ENCODE data around the gene PTPRG.
"Not testable (repeated sequence)": the region's sequence is repeated elsewhere in the genome, so short reads cannot be mapped to it uniquely, and the experiment has no call there.

PTPRG gene

DNA sequence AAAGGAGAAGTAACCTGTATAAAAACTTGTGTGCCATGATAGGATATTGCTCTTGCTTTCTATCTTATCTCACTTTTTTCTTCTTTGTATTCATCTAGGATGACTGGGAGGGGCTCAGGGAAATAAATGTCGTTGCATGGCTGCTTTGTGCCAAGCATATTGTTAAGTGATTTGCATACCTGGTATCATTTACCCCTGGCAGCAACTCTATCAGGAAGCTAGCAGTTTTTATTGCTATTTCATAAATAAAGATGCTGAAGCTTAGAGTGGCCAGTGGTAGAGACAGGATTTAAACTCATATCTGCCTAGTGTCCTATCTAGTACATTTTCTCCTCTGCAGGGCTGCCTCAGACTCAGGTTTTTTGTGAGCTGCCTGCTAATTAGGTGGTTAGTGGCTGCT is 253.3 kb downstream of the PTPRG start:
- H3K27ac ChIP-seq (ENCODE audit: low read depth, low read length) = no peak overlapping the region
- 75% methylated on average over 1 of the region's 1 CpG for WGBS
- H3K4me3 ChIP-seq (ENCODE audit: low read length) = no peak overlapping the region
- H3K9ac ChIP-seq (ENCODE audit: low read depth, low read length) = no peak overlapping the region
- no peaks in the 10 kb centered on the region for H3K9me3 ChIP-seq (ENCODE audit: insufficient read depth, low read depth, low read length)
- no peaks in the 10 kb centered on the region for H3K36me3 ChIP-seq (ENCODE audit: insufficient read depth, low read length)
- H3K27me3 ChIP-seq (ENCODE audit: insufficient read depth, low read length) = no peaks in the 10 kb centered on the region
- H3K4me1 ChIP-seq (ENCODE audit: insufficient read depth, low read length) = peaks cover 17% of the 10 kb centered on the region

DNA sequence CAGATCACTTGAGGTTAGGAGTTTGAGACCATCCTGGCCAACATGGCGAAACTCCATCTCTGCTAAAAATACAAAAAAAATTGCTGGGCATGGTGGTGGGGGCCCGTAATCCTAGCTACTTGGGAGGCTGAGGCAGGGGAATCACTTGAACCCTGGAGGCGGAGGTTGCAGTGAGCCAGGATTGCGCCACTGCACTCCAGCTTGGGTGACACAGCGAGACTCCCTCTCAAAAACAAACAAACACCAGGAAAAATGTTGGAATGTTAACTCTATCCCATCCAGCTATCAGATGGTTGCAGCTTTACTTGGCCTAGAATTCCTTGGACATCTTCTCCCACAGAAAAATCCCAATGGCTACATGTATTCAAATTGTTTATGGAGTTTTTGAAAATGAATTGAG is 254.9 kb downstream of the PTPRG start:
- not testable (repeated sequence) for H3K27me3 ChIP-seq (ENCODE audit: insufficient read depth, low read length); H3K9ac ChIP-seq (ENCODE audit: low read depth, low read length); H3K9me3 ChIP-seq (ENCODE audit: insufficient read depth, low read depth, low read length); H3K27ac ChIP-seq (ENCODE audit: low read depth, low read length); H3K36me3 ChIP-seq (ENCODE audit: insufficient read depth, low read length); H3K4me3 ChIP-seq (ENCODE audit: low read length)
- WGBS = 94% methylated on average over 5 of the region's 5 CpGs
- H3K4me1 ChIP-seq (ENCODE audit: insufficient read depth, low read length) = peaks cover 17% of the 10 kb centered on the region

DNA sequence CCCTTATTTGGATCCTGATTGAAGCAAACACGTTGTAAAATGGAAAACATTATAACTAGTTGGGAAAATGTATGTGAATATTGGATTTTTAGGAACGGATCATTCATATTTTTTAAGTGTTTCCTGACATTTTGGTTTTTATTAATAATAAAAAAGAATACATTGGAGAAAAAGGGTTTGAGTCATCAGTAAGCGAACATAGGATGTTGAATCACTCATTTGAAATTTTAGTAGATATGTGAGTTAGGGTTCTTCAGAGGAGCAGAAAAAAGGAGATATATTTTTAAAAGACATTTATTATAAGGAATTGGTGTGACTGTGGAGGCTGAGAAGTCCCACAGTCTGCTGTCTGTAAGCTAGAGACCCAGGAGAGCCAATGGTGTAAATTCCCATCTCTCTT is 258.5 kb downstream of the PTPRG start:
- Histone ChIP-seq H3K4me1 (ENCODE audit: insufficient read depth, low read length) (no peaks in the 10 kb centered on the region; the same call in 1 of the 2 replicates), H3K9ac (ENCODE audit: low read depth, low read length) (no peak overlapping the region), H3K27ac (ENCODE audit: low read depth, low read length) (no peak overlapping the region), H3K9me3 (ENCODE audit: insufficient read depth, low read depth, low read length) (no peaks in the 10 kb centered on the region), H3K27me3 (ENCODE audit: insufficient read depth, low read length) (no peaks in the 10 kb centered on the region), H3K4me3 (ENCODE audit: low read length) (no peak overlapping the region), H3K36me3 (ENCODE audit: insufficient read depth, low read length) (0 out of 2 replicates have a peak, but pooled peaks cover 4% of the 10 kb centered on the region)
- WGBS = 94% methylated on average over 3 of the region's 3 CpGs

GRCh38 chr3:61820306-61820992 is 259.1 kb downstream of the PTPRG start:
- Histone ChIP-seq H3K27me3 (ENCODE audit: insufficient read depth, low read length) (no peaks in the 10 kb centered on the region), H3K4me1 (ENCODE audit: insufficient read depth, low read length) (no peaks in the 10 kb centered on the region), H3K27ac (ENCODE audit: low read depth, low read length) (no peak overlapping the region), H3K9me3 (ENCODE audit: insufficient read depth, low read depth, low read length) (no peaks in the 10 kb centered on the region), H3K9ac (ENCODE audit: low read depth, low read length) (no peak overlapping the region), H3K36me3 (ENCODE audit: insufficient read depth, low read length) (0 out of 2 replicates have a peak, but pooled peaks cover 4% of the 10 kb centered on the region), H3K4me3 (ENCODE audit: low read length) (no peak overlapping the region)
- WGBS = 94% methylated on average over 6 of the region's 6 CpGs

GRCh38 chr3:61821823-61822251 is 260.5 kb downstream of the PTPRG start:
- Histone ChIP-seq H3K27me3 (ENCODE audit: insufficient read depth, low read length) (no peaks in the 10 kb centered on the region), H3K4me1 (ENCODE audit: insufficient read depth, low read length) (no peaks in the 10 kb centered on the region), H3K36me3 (ENCODE audit: insufficient read depth, low read length) (0 out of 2 replicates have a peak, but pooled peaks cover 4% of the 10 kb centered on the region), H3K27ac (ENCODE audit: low read depth, low read length) (no peak overlapping the region), H3K9me3 (ENCODE audit: insufficient read depth, low read depth, low read length) (no peaks in the 10 kb centered on the region), H3K4me3 (ENCODE audit: low read length) (no peak overlapping the region), H3K9ac (ENCODE audit: low read depth, low read length) (no peak overlapping the region)
- 94% methylated on average over 1 of the region's 1 CpG for WGBS

- H3K9me3 ChIP-seq (ENCODE audit: insufficient read depth, low read depth, low read length) = no peaks in the 10 kb centered on the region
- 97% methylated on average over 2 of the region's 2 CpGs for WGBS
- H3K27me3 ChIP-seq (ENCODE audit: insufficient read depth, low read length) = no peaks in the 10 kb centered on the region
- H3K9ac ChIP-seq (ENCODE audit: low read depth, low read length) = no peak overlapping the region
- no peak overlapping the region for H3K4me3 ChIP-seq (ENCODE audit: low read length)
- H3K4me1 ChIP-seq (ENCODE audit: insufficient read depth, low read length) = no peaks in the 10 kb centered on the region
- no peak overlapping the region for H3K27ac ChIP-seq (ENCODE audit: low read depth, low read length)
- 0 out of 2 replicates have a peak, but pooled peaks cover 4% of the 10 kb centered on the region for H3K36me3 ChIP-seq (ENCODE audit: insufficient read depth, low read length)
These were observed 261.2 kb downstream of the PTPRG start for GRCh38 chr3:61822588-61822987.

DNA sequence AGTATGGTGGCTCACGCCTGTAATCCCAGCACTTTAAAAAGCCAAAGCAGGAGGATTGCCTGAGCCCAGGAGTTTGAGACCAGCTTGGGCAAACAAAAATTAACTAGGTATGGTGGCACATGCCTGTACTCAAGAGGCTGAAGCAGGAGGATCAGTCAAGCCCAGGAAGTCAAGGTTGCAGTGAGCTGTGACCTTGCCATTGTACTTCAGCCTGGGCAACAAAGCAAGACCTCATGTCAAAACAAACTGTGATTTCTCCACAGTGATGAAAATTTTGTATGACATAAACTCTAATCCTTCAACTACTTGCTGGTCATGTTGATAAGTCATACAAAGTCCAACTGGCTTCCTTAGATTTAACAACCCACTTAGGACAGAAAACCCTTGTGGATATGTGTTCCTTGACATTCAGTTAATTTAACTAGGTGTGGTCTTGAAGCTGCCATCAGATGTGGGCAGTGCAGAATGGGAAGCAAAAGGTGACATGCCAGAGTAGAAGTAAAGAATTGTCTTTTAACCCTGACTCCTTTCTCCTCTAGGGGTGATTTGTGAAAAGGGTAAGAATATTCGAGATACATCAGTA is 263.3 kb downstream of the PTPRG start:
- no peaks in the 10 kb centered on the region for H3K27me3 ChIP-seq (ENCODE audit: insufficient read depth, low read length)
- peaks cover 19% of the 10 kb centered on the region for H3K4me1 ChIP-seq (ENCODE audit: insufficient read depth, low read length)
- H3K27ac ChIP-seq (ENCODE audit: low read depth, low read length) = no peak overlapping the region
- no peak overlapping the region for H3K9ac ChIP-seq (ENCODE audit: low read depth, low read length)
- no peak overlapping the region for H3K4me3 ChIP-seq (ENCODE audit: low read length)
- peaks cover 4% of the 10 kb centered on the region; the same call in 1 of the 2 replicates for H3K36me3 ChIP-seq (ENCODE audit: insufficient read depth, low read length)
- 94% methylated on average over 2 of the region's 2 CpGs for WGBS
- no peaks in the 10 kb centered on the region for H3K9me3 ChIP-seq (ENCODE audit: insufficient read depth, low read depth, low read length)

- no peak overlapping the region for H3K4me3 ChIP-seq (ENCODE audit: low read length)
- H3K9ac ChIP-seq (ENCODE audit: low read depth, low read length) = no peak overlapping the region
- H3K27ac ChIP-seq (ENCODE audit: low read depth, low read length) = no peak overlapping the region
- H3K4me1 ChIP-seq (ENCODE audit: insufficient read depth, low read length) = peaks cover 23% of the 10 kb centered on the region
- no peaks in the 10 kb centered on the region for H3K9me3 ChIP-seq (ENCODE audit: insufficient read depth, low read depth, low read length)
- H3K36me3 ChIP-seq (ENCODE audit: insufficient read depth, low read length) = peaks cover 4% of the 10 kb centered on the region; the same call in 1 of the 2 replicates
- WGBS = over 99% methylated on average over 5 of the region's 5 CpGs
- H3K27me3 ChIP-seq (ENCODE audit: insufficient read depth, low read length) = no peaks in the 10 kb centered on the region
These were observed 264.8 kb downstream of the PTPRG start for GRCh38 chr3:61826161-61826560.

- peaks cover 28% of the 10 kb centered on the region for H3K4me1 ChIP-seq (ENCODE audit: insufficient read depth, low read length)
- no peak overlapping the region for H3K9ac ChIP-seq (ENCODE audit: low read depth, low read length)
- H3K27me3 ChIP-seq (ENCODE audit: insufficient read depth, low read length) = no peaks in the 10 kb centered on the region
- WGBS = 95% methylated on average over 6 of the region's 7 CpGs
- no peaks in the 10 kb centered on the region for H3K9me3 ChIP-seq (ENCODE audit: insufficient read depth, low read depth, low read length)
- peaks cover 4% of the 10 kb centered on the region; the same call in 1 of the 2 replicates for H3K36me3 ChIP-seq (ENCODE audit: insufficient read depth, low read length)
- H3K4me3 ChIP-seq (ENCODE audit: low read length) = no peak overlapping the region
- 0 out of 2 replicates have a peak overlapping the region, but pooled peaks have one; percentile 3 for H3K27ac ChIP-seq (ENCODE audit: low read depth, low read length)
These were observed 267.0 kb downstream of the PTPRG start for GRCh38 chr3:61828184-61828874.

DNA sequence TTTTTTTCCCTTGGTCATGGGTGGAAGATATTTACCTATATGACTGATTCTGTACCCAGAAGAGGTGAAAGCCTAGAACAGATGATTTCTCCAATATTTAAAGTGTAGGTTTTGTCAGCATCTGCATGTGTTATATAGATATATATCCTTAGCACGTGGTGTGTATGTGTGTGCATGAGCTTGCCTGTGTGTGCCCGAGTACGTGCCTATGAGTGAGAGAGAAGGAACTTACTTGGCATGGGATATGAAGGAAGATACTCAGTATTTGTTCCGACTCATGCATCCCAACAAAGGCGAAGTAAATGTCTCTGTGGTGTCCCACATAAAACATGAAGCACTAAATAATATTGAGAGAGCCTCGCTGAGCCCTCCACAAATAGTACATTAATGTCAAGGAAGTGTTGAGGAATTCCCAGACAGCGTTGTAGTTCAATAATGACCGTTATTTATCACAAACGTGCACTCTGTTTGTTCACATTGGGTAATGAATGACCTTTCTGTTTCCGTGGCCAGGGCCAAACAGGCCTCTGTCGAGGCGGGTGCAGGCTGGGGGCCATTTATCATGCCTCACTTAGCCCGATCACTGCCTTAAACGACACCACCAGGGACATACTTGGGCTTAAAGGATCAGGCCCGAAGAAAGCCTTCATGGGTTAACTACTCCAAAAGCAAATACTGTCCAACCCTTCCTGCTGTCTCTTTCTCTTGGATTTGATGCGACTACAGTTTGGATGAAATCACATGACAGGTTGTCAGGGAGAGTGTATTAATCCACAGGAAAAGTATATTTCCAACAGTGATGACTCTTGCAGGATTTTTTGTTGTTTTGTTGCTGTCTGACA is 267.7 kb downstream of the PTPRG start:
- H3K27me3 ChIP-seq (ENCODE audit: insufficient read depth, low read length) = no peaks in the 10 kb centered on the region
- H3K27ac ChIP-seq (ENCODE audit: low read depth, low read length) = peak overlapping the region; percentile 56
- H3K9me3 ChIP-seq (ENCODE audit: insufficient read depth, low read depth, low read length) = no peaks in the 10 kb centered on the region
- H3K4me3 ChIP-seq (ENCODE audit: low read length) = no peak overlapping the region
- 89% methylated on average over 15 of the region's 16 CpGs for WGBS
- no peak overlapping the region for H3K9ac ChIP-seq (ENCODE audit: low read depth, low read length)
- H3K36me3 ChIP-seq (ENCODE audit: insufficient read depth, low read length) = peaks cover 4% of the 10 kb centered on the region; the same call in 1 of the 2 replicates
- H3K4me1 ChIP-seq (ENCODE audit: insufficient read depth, low read length) = peaks cover 28% of the 10 kb centered on the region

Measured in HUES64 (cell line).